ENCODE results near the gene RNF115.

DNA sequence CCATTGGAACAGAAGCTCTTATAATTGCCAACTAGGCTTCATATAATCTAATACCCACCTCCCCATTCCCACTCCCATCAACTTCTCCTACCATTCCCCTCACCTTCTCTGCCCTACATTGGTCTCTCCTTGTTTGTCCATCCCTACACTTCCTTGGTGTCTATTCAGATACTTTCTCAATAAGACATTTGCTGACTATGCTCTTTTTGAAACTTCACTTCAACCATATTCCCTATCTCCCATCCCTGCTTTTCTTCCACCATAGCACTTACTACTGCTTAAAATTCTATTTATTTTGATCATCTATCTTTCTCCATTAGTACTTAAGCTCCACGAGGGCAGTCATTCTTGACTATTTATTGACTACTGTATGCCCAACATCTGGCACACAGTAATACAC is 64.2 kb downstream of the RNF115 start:
- TF ChIP-seq POLR2A (IDR thresholded peaks at IDR 0.05) = no peak
- TF ChIP-seq, protein P1, sequence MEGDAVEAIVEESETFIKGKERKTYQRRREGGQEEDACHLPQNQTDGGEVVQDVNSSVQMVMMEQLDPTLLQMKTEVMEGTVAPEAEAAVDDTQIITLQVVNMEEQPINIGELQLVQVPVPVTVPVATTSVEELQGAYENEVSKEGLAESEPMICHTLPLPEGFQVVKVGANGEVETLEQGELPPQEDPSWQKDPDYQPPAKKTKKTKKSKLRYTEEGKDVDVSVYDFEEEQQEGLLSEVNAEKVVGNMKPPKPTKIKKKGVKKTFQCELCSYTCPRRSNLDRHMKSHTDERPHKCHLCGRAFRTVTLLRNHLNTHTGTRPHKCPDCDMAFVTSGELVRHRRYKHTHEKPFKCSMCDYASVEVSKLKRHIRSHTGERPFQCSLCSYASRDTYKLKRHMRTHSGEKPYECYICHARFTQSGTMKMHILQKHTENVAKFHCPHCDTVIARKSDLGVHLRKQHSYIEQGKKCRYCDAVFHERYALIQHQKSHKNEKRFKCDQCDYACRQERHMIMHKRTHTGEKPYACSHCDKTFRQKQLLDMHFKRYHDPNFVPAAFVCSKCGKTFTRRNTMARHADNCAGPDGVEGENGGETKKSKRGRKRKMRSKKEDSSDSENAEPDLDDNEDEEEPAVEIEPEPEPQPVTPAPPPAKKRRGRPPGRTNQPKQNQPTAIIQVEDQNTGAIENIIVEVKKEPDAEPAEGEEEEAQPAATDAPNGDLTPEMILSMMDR (IDR thresholded peaks at IDR 0.05) = no peak
